K562 (cell line): ENCODE data around the gene CCT3. TPM values are rescaled to one million over a fixed set of nuclear protein-coding genes. Genes with fewer than 3 reads are reported as not detected.

Experiments
- CCAR2 ChIP-seq: fragments of 200-400 bp; formaldehyde crosslinking; IDR thresholded peaks from 2 replicates; pipeline ENCODE4 v1.6.1; 2017; ENCODE audit warnings: mild to moderate bottlenecking, low read depth, low read length
- CHCHD3 ChIP-seq: fragments of 250-450 bp; sonication (Bioruptor Pico); IDR thresholded peaks from 2 replicates; pipeline ENCODE4 v2.1.2; 2022; ENCODE audit warnings: mild to moderate bottlenecking
- DIDO1 ChIP-seq: fragments of 450-650 bp; IDR thresholded peaks from 2 replicates; pipeline ENCODE4 v1.6.1; 2016; ENCODE audit warnings: low read depth, missing biosample characterization, missing genetic modification characterization
- EGR1 ChIP-seq: fragments of 450-650 bp; conservative IDR thresholded peaks from 2 replicates; pipeline ENCODE4 v1.6.1; 2017; ENCODE audit warnings: mild to moderate bottlenecking
- EP300 ChIP-seq: IDR thresholded peaks from 2 replicates; pipeline ENCODE4 v1.6.1; 2012; ENCODE audit warnings: low read length, improper control_type of control experiment
- ETS2 ChIP-seq: IDR thresholded peaks from 2 replicates; pipeline ENCODE4 v1.6.1; 2016; ENCODE audit warnings: borderline replicate concordance, missing genetic modification characterization, mild to moderate bottlenecking, moderate library complexity, missing compliant biosample characterization; ENCODE audit not compliant: poor library complexity, severe bottlenecking
- HDAC2 ChIP-seq: fragments of 450-650 bp; IDR thresholded peaks from 2 replicates; pipeline ENCODE4 v1.6.1; 2016; ENCODE audit warnings: mild to moderate bottlenecking
- LEF1 ChIP-seq: fragments of 450-650 bp; IDR thresholded peaks from 2 replicates; pipeline ENCODE4 v1.6.1; 2016; ENCODE audit warnings: mild to moderate bottlenecking
- MAFK ChIP-seq: IDR thresholded peaks from 2 replicates; pipeline ENCODE4 v1.6.1; 2011; ENCODE audit warnings: low read length, improper control_type of control experiment
- NCOA6 ChIP-seq: fragments of 450-650 bp; IDR thresholded peaks from 2 replicates; pipeline ENCODE4 v1.6.1; 2017; ENCODE audit warnings: mild to moderate bottlenecking
- NR1H2 ChIP-seq: sonication (generic); formaldehyde crosslinking; IDR thresholded peaks from 2 replicates; pipeline ENCODE4 v1.4.0; 2020; ENCODE audit warnings: mild to moderate bottlenecking, missing genetic modification reagents
- NUFIP1 ChIP-seq: fragments of 450-650 bp; IDR thresholded peaks from 2 replicates; pipeline ENCODE4 v1.6.1; 2018; ENCODE audit not compliant: partially characterized antibody
- PML ChIP-seq: IDR thresholded peaks from 2 replicates; pipeline ENCODE4 v1.6.1; 2012; ENCODE audit warnings: low read length, inconsistent platforms
- PTBP1 ChIP-seq: fragments of 200-400 bp; formaldehyde crosslinking; IDR thresholded peaks from 2 replicates; pipeline ENCODE4 v1.6.1; 2017; ENCODE audit warnings: low read depth, low read length
- SIN3A ChIP-seq, 2 experiments: fragments of 150-350 bp in 1 of 2; IDR thresholded peaks; 2 replicates each; pipeline ENCODE4 v1.6.1; 2011 to 2016; ENCODE audit warnings: borderline replicate concordance in 2 of 2, low read depth in 2 of 2, low read length in 2 of 2, mild to moderate bottlenecking in 2 of 2, moderate library complexity in 2 of 2; ENCODE audit not compliant: control insufficient read depth in 1 of 2
- SNIP1 ChIP-seq: fragments of 450-650 bp; IDR thresholded peaks from 2 replicates; pipeline ENCODE4 v1.7.1; 2017; ENCODE audit warnings: low read depth, mild to moderate bottlenecking
- STAT5B ChIP-seq: fragments of 250-450 bp; sonication (Bioruptor Pico); IDR thresholded peaks from 2 replicates; pipeline ENCODE4 v1.8.0; 2021; ENCODE audit warnings: mild to moderate bottlenecking, inconsistent platforms
- TCF7 ChIP-seq: sonication (generic); IDR thresholded peaks from 2 replicates; pipeline ENCODE4 v1.6.1; 2016; ENCODE audit warnings: antibody characterized with exemption, borderline replicate concordance
- ZNF384 ChIP-seq: IDR thresholded peaks from 2 replicates; pipeline ENCODE4 v1.6.1; 2012; ENCODE audit warnings: low read depth, low read length, improper control_type of control experiment
- ZNF586 ChIP-seq: fragments of 450-650 bp; formaldehyde crosslinking; conservative IDR thresholded peaks from 2 replicates; pipeline ENCODE4 v1.4.0; 2020; ENCODE audit warnings: mild to moderate bottlenecking, moderate library complexity
- polyA plus RNA-seq, 8 experiments: library from polyadenylated mRNA; depleted of rRNA in 4 of 8; stranded (reverse) in 5 of 8; unstranded in 3 of 8; fragments of >200 nt; fragmentation: Nextera tagmentation in 2 of 8; fragmentation: Illumina TruSeq in 1 of 8; extraction: Ambion mirVana in 2 of 8; extraction: Trizol in 1 of 8; gene quantifications; 2 replicates each; pipeline versions ENCODE4 v1.2.1 to v1.2.3, GENCODE V29; 2011 to 2014; ENCODE audit warnings: inconsistent platforms in 1 of 8, missing spikeins in 1 of 8
- total RNA-seq, 7 experiments: library from RNA; depleted of rRNA in 6 of 7; stranded (reverse); fragments of >200 nt in 6 of 7; fragmentation: Illumina TruSeq in 2 of 7; extraction: Trizol in 2 of 7; gene quantifications; 2 replicates each; pipeline versions ENCODE4 v1.2.1 to v1.2.3, GENCODE V29; 2011 to 2021; ENCODE audit warnings: low replicate concordance in 1 of 7
- TF ChIP-seq, protein P1 (sequence below): fragments of 250-450 bp; sonication (Bioruptor Pico); IDR thresholded peaks from 2 replicates; pipeline ENCODE4 v1.4.0; 2020; ENCODE audit warnings: mild to moderate bottlenecking
- TF ChIP-seq, protein P2 (sequence below): fragments of 450-650 bp; IDR thresholded peaks from 2 replicates; pipeline ENCODE4 v1.6.1; 2016; ENCODE audit warnings: antibody characterized with exemption
- TF ChIP-seq, protein P3 (sequence below): sonication (generic); formaldehyde crosslinking; IDR thresholded peaks from 2 replicates; pipeline ENCODE4 v1.8.0; 2023; ENCODE audit warnings: mild to moderate bottlenecking, missing genetic modification reagents
- TF ChIP-seq, protein P4 (sequence below): fragments of 250-450 bp; sonication (Bioruptor Pico); IDR thresholded peaks from 2 replicates; pipeline ENCODE4 v1.5.0; 2021

The CCT3 gene
- total and polyA plus RNA-seq, 9 of the 15 experiments (the other 6 are each of a cell fraction or from before 2014, with no cell fraction given), result 475 to 1,167 (median 610) TPM

DNA sequence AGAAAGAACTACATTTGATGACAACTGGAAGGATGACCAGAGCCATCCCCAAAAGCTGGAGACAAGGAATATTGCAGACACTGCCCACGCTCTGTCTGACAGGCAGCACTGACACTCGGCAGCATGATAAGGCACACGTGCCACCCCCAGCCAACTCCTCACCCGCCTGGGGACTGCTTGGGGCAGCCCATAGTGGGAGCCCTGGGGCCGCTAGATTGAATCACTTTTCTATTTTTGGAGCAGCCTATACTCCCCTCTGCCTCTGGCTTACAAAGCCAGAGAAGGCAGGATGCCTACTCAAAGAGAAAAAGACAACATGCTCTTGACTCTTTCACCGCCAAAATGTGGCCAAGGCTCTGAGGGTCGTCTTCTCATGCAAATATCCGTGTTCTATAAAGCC lies 56.8 kb downstream of the CCT3 start (continued):
- no peak for TF ChIP-seq PTBP1
- TF ChIP-seq, protein P1, sequence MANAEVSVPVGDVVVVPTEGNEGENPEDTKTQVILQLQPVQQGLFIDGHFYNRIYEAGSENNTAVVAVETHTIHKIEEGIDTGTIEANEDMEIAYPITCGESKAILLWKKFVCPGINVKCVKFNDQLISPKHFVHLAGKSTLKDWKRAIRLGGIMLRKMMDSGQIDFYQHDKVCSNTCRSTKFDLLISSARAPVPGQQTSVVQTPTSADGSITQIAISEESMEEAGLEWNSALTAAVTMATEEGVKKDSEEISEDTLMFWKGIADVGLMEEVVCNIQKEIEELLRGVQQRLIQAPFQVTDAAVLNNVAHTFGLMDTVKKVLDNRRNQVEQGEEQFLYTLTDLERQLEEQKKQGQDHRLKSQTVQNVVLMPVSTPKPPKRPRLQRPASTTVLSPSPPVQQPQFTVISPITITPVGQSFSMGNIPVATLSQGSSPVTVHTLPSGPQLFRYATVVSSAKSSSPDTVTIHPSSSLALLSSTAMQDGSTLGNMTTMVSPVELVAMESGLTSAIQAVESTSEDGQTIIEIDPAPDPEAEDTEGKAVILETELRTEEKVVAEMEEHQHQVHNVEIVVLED (CRISPR knock-in tag), result no peak
- TF ChIP-seq MAFK, result no peak
- TF ChIP-seq NUFIP1, result no peak
- TF ChIP-seq, protein P2, sequence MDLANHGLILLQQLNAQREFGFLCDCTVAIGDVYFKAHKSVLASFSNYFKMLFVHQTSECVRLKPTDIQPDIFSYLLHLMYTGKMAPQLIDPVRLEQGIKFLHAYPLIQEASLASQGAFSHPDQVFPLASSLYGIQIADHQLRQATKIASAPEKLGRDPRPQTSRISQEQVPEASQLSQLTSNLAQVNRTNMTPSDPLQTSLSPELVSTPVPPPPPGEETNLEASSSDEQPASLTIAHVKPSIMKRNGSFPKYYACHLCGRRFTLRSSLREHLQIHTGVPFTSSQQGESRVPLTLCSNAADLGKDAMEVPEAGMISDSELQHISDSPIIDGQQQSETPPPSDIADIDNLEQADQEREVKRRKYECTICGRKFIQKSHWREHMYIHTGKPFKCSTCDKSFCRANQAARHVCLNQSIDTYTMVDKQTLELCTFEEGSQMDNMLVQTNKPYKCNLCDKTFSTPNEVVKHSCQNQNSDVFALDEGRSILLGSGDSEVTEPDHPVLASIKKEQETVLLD, result no peak
- TF ChIP-seq STAT5B, result no peak
- 0 out of 2 replicates have a peak, but pooled peaks have one; percentile 18 for TF ChIP-seq PML
- TF ChIP-seq DIDO1 (tag), result no peak
- peak; percentile 75 for TF ChIP-seq HDAC2
- no peak for TF ChIP-seq CCAR2
- TF ChIP-seq EP300, result no peak
- no peak for TF ChIP-seq ETS2 (tag)
- TF ChIP-seq NR1H2 (CRISPR knock-in tag), result no peak
- no peak for TF ChIP-seq CHCHD3 (CRISPR knock-in tag)
- no peak for TF ChIP-seq ZNF384
- peak; percentile 97 to 100 for TF ChIP-seq SIN3A (IDR thresholded peaks at IDR 0.05; ENCODE audit: borderline replicate concordance in 2 of 2, control insufficient read depth in 1 of 2, low read depth in 2 of 2, low read length in 2 of 2)
- TF ChIP-seq SNIP1, result no peak
- no peak for TF ChIP-seq NCOA6
- TF ChIP-seq LEF1, result no peak
- TF ChIP-seq, protein P3, sequence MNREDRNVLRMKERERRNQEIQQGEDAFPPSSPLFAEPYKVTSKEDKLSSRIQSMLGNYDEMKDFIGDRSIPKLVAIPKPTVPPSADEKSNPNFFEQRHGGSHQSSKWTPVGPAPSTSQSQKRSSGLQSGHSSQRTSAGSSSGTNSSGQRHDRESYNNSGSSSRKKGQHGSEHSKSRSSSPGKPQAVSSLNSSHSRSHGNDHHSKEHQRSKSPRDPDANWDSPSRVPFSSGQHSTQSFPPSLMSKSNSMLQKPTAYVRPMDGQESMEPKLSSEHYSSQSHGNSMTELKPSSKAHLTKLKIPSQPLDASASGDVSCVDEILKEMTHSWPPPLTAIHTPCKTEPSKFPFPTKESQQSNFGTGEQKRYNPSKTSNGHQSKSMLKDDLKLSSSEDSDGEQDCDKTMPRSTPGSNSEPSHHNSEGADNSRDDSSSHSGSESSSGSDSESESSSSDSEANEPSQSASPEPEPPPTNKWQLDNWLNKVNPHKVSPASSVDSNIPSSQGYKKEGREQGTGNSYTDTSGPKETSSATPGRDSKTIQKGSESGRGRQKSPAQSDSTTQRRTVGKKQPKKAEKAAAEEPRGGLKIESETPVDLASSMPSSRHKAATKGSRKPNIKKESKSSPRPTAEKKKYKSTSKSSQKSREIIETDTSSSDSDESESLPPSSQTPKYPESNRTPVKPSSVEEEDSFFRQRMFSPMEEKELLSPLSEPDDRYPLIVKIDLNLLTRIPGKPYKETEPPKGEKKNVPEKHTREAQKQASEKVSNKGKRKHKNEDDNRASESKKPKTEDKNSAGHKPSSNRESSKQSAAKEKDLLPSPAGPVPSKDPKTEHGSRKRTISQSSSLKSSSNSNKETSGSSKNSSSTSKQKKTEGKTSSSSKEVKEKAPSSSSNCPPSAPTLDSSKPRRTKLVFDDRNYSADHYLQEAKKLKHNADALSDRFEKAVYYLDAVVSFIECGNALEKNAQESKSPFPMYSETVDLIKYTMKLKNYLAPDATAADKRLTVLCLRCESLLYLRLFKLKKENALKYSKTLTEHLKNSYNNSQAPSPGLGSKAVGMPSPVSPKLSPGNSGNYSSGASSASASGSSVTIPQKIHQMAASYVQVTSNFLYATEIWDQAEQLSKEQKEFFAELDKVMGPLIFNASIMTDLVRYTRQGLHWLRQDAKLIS (CRISPR knock-in tag), result no peak
- TF ChIP-seq EGR1, result peak; percentile 81
- TF ChIP-seq ZNF586, result no peak
- TF ChIP-seq TCF7, result no peak
- TF ChIP-seq, protein P4, sequence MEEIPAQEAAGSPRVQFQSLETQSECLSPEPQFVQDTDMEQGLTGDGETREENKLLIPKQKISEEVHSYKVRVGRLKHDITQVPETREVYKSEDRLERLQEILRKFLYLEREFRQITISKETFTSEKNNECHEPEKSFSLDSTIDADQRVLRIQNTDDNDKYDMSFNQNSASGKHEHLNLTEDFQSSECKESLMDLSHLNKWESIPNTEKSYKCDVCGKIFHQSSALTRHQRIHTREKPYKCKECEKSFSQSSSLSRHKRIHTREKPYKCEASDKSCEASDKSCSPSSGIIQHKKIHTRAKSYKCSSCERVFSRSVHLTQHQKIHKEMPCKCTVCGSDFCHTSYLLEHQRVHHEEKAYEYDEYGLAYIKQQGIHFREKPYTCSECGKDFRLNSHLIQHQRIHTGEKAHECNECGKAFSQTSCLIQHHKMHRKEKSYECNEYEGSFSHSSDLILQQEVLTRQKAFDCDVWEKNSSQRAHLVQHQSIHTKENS (CRISPR knock-in tag), result no peak
